GM10847 (cell line): ENCODE data around the gene NXPH2.

Experiments used
- POLR2A ChIP-seq: IDR thresholded peaks from 2 replicates; pipeline ENCODE4 v1.6.1; 2011; ENCODE audit not compliant: insufficient read length; ENCODE audit errors: extremely low read depth

The NXPH2 gene

GRCh38 chr2:138700716-138701115, 79.5 kb downstream of the NXPH2 start:
- no peak for TF ChIP-seq POLR2A

GRCh38 chr2:138699421-138699820, 80.8 kb downstream of the NXPH2 start:
- TF ChIP-seq POLR2A = no peak

GRCh38 chr2:138698428-138698827, 81.8 kb downstream of the NXPH2 start:
- TF ChIP-seq POLR2A = no peak

- TF ChIP-seq POLR2A = no peak
Measured at GRCh38 chr2:138691667-138692066, 88.5 kb downstream of the NXPH2 start.

- no peak for TF ChIP-seq POLR2A
Measured at GRCh38 chr2:138689705-138690104, 90.5 kb downstream of the NXPH2 start.

GRCh38 chr2:138682163-138682562, 98.0 kb downstream of the NXPH2 start:
- TF ChIP-seq POLR2A = no peak

GRCh38 chr2:138677221-138677620, 103.0 kb downstream of the NXPH2 start:
- no peak for TF ChIP-seq POLR2A

GRCh38 chr2:138676619-138677021, 103.6 kb downstream of the NXPH2 start:
- TF ChIP-seq POLR2A = no peak

GRCh38 chr2:138671566-138671965, 108.6 kb downstream of the NXPH2 start:
- no peak for TF ChIP-seq POLR2A

- TF ChIP-seq POLR2A = no peak
Measured at GRCh38 chr2:138670734-138671133, 109.5 kb downstream of the NXPH2 start.

GRCh38 chr2:138665937-138666336, 114.3 kb downstream of the NXPH2 start:
- no peak for TF ChIP-seq POLR2A

GRCh38 chr2:138658187-138658894, 121.8 kb downstream of the NXPH2 start:
- no peak for TF ChIP-seq POLR2A

GRCh38 chr2:138654146-138654545, 126.0 kb downstream of the NXPH2 start:
- no peak for TF ChIP-seq POLR2A

GRCh38 chr2:138652378-138652777, 127.8 kb downstream of the NXPH2 start:
- no peak for TF ChIP-seq POLR2A

- TF ChIP-seq POLR2A = no peak
Measured at GRCh38 chr2:138649571-138649970, 130.6 kb downstream of the NXPH2 start.

- no peak for TF ChIP-seq POLR2A
Measured at GRCh38 chr2:138648606-138649005, 131.6 kb downstream of the NXPH2 start.
